ENCODE measurements around the gene MAN1A1. TPM values are rescaled to one million over a fixed set of nuclear protein-coding genes. Genes with fewer than 3 reads are reported as not detected.

The MAN1A1 gene
- total and polyA plus RNA-seq, 2 of the 4 experiments (the other 2 are of a cell fraction) = 5.9 to 6.4 TPM

- Histone ChIP-seq H3K9me3 (ENCODE audit: control insufficient read depth, insufficient read depth, low read length) (no peaks in the 10 kb centered on the region), H3K23ac (ENCODE audit: low read depth, low read length) (no peak overlapping the region), H2AK5ac (ENCODE audit: low read depth, low read length) (no peak overlapping the region), H4K20me1 (ENCODE audit: insufficient read depth, low read length) (no peaks in the 10 kb centered on the region), H4K5ac (ENCODE audit: low read depth, low read length) (no peak overlapping the region), H3K18ac (ENCODE audit: low read depth, low read length) (no peak overlapping the region), H3K79me1 (ENCODE audit: low read depth in 1 of 2, low read length in 2 of 2) (no peaks in the 10 kb centered on the region), H2AFZ (replicated peaks; ENCODE audit: low read length, poor library complexity) (no peak overlapping the region), H4K8ac (ENCODE audit: low read depth in 2 of 2, low read length in 2 of 2) (no peak overlapping the region), H3K27me3 (ENCODE audit: control insufficient read depth, insufficient read depth, low read length) (no peaks in the 10 kb centered on the region), H2BK120ac (ENCODE audit: low read depth, low read length) (no peak overlapping the region), H3K4me1 (ENCODE audit: control insufficient read depth, insufficient read depth, low read length) (peaks cover 5% of the 10 kb centered on the region; the same call in 1 of the 2 replicates), H2BK20ac (ENCODE audit: low read depth, low read length) (no peak overlapping the region), H3K9me1 (ENCODE audit: insufficient read depth, low read length) (no peaks in the 10 kb centered on the region; the same call in 1 of the 2 replicates), H3K36me3 (ENCODE audit: control insufficient read depth, insufficient read depth, low read length) (peaks cover 3% of the 10 kb centered on the region; the same call in 1 of the 2 replicates), H3K27ac (ENCODE audit: insufficient read depth, low read length) (no peak overlapping the region), H2BK5ac (ENCODE audit: low read depth, low read length, poor library complexity, severe bottlenecking) (no peak overlapping the region), H2AK9ac (replicated peaks; ENCODE audit: low read depth, low read length, poor library complexity) (no peak overlapping the region), H3K9ac (ENCODE audit: low read depth, low read length) (no peak overlapping the region), H3K4ac (ENCODE audit: low read depth, low read length) (no peak overlapping the region), H3K4me3 (ENCODE audit: insufficient read depth, low read depth, low read length) (no peak overlapping the region), H3K4me2 (ENCODE audit: low read depth, low read length) (no peak overlapping the region), H4K91ac (ENCODE audit: insufficient read depth, low read depth, low read length) (no peak overlapping the region), H3K14ac (replicated peaks; ENCODE audit: low read depth, low read length) (no peak overlapping the region), H2BK15ac (ENCODE audit: low read depth, low read length) (no peak overlapping the region), H3K56ac (ENCODE audit: extremely low read depth, insufficient read depth, low read length) (no peak overlapping the region)
- DNase-seq = no peak
- POLR2A ChIA-PET (ENCODE audit: unreplicated experiment) = interaction anchor here (0.6 kb wide), 1 partner anchor 24 kb away, joined by 4 read pairs; no protein-coding TSS in a partner anchor
- ATAC-seq (ENCODE audit: low read depth) = no peak
- dilution Hi-C loops (cut with HindIII; ENCODE audit: low sequenced_read_pairs, unreplicated experiment) (no loop called here), in situ Hi-C loops (cut with MboI; ENCODE audit: low sequenced_read_pairs) (no loop called here), intact Hi-C loops (cut with micrococcal nuclease) (no loop called here)
- no CpG with 5 or more reads among the region's 2 CpGs for WGBS, 2 experiments (ENCODE audit: extremely low coverage in 2 of 2, insufficient read length in 1 of 2)
- CTCF ChIA-PET = no interaction called here
- no TSS peak for BruUV-seq (replicated peaks)
- TF ChIP-seq RFX5 (IDR thresholded peaks at IDR 0.05; ENCODE audit: low read depth, low read length) (no peak), FOS (IDR thresholded peaks at IDR 0.05; ENCODE audit: low read depth, low read length) (no peak), SMC3 (IDR thresholded peaks at IDR 0.05; ENCODE audit: low read depth, low read length) (no peak), CEBPB (IDR thresholded peaks at IDR 0.05; ENCODE audit: low read depth, low read length) (no peak), RAD21 (IDR thresholded peaks at IDR 0.05; ENCODE audit: low read length) (no peak), CTCF (conservative IDR thresholded peaks at IDR 0.05; ENCODE audit: low read depth, low read length) (no peak), USF2 (IDR thresholded peaks at IDR 0.05; ENCODE audit: low read depth, low read length) (no peak), MAZ (IDR thresholded peaks at IDR 0.05; ENCODE audit: borderline replicate concordance, low read depth, low read length) (no peak), NFE2L2 (IDR thresholded peaks at IDR 0.05; ENCODE audit: low read depth, low read length) (no peak), BHLHE40 (IDR thresholded peaks at IDR 0.05; ENCODE audit: low read depth, low read length) (no peak), POLR2A (IDR thresholded peaks at IDR 0.05; ENCODE audit: low read depth, low read length) (no peak), MXI1 (IDR thresholded peaks at IDR 0.05; ENCODE audit: borderline replicate concordance, low read depth, low read length) (no peak), MAFK (IDR thresholded peaks at IDR 0.05; ENCODE audit: low read depth, low read length) (no peak), RCOR1 (IDR thresholded peaks at IDR 0.05; ENCODE audit: insufficient replicate concordance, low read length) (no peak)
Measured at GRCh38 chr6:119324718-119325117, 24.8 kb downstream of the MAN1A1 start.
